Ascending aorta (tissue), 2 donors: ENCODE results near the gene SDC4. TPM values are rescaled to one million over a fixed set of nuclear protein-coding genes. Genes with fewer than 3 reads are reported as not detected.
A peak's percentile ranks its signal among the peaks of the same experiment; 100 is the strongest.

ENCODE experiments used
- DNase-seq, 2 donors: peaks; one replicate each; pipeline ENCODE4 v3.0.0-alpha.2; 2019; ENCODE audit warnings: low spot score in 2 of 2
- H3K27ac ChIP-seq, 2 donors: fragments of 200-600 bp; sonication (generic); one replicate each; pipeline ENCODE4 v1.5.1; 2016 to 2017; ENCODE audit warnings: mild to moderate bottlenecking in 1 of 2
- H3K27me3 ChIP-seq: fragments of 200-600 bp; sonication (generic); one replicate; pipeline ENCODE4 v1.5.1; 2017
- H3K36me3 ChIP-seq, 2 donors: fragments of 200-600 bp; sonication (generic); one replicate each; pipeline ENCODE4 v1.5.1; 2016
- H3K4me1 ChIP-seq, 2 donors: fragments of 200-600 bp; sonication (generic); one replicate each; pipeline ENCODE4 v1.5.1; 2016 to 2017; ENCODE audit warnings: mild to moderate bottlenecking in 1 of 2
- H3K4me3 ChIP-seq, 2 donors: fragments of 200-600 bp; sonication (generic); one replicate each; pipeline ENCODE4 v1.5.1; 2016 to 2017; ENCODE audit warnings: mild to moderate bottlenecking in 1 of 2
- H3K9me3 ChIP-seq, 2 donors: fragments of 200-600 bp; sonication (generic); one replicate each; pipeline ENCODE4 v1.5.1; 2016
- intact Hi-C: fragments of 100-400 bp; cut with DNase I; formaldehyde crosslinking; loops from one replicate; pipeline ENCODE4 v1.15.1; 2023
- total RNA-seq: library from RNA; depleted of rRNA; stranded (reverse); fragments of >200 nt; gene quantifications from one replicate; pipeline ENCODE4 v1.1.0, GENCODE V29; 2016
- TF ChIP-seq, protein P1 (sequence below), 3 experiments: fragments of 200-600 bp in 2 of 3; fragments of 450-650 bp in 1 of 3; sonication (generic) in 2 of 3; IDR thresholded peaks; one replicate each; pipeline ENCODE4 v1.5.1; 2016 to 2019; ENCODE audit warnings: antibody characterized with exemption in 3 of 3, mild to moderate bottlenecking in 1 of 3, moderate library complexity in 1 of 3

Gene SDC4
- total RNA-seq, 1 donor from 2014 or later = 63.8 TPM

DNA sequence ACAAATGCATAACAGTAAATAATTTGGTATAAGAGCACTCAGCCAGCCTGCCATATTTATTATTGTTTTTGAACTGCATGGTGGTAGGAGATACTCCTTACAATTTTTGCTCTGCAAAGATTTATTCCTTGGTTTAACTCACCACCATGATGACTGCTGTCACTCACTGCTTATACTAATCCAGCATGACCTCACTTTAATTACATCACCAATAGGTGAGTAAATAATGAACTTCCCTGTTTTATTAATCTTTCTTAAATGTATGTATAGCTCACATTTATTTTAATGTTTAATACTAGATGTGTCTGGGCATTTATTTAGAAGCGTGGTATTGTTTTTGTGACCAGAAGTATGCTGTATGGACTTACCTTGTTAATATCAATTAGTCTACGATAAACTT, 42.7 kb upstream of the SDC4 start:
- Histone ChIP-seq H3K4me1 (no peaks in the 10 kb centered on the region), H3K4me3 (no peak overlapping the region), H3K27ac (no peak overlapping the region), H3K9me3 (no peaks in the 10 kb centered on the region), H3K36me3 (no peaks in the 10 kb centered on the region), H3K27me3 (no peaks in the 10 kb centered on the region)
- TF ChIP-seq, protein P1, sequence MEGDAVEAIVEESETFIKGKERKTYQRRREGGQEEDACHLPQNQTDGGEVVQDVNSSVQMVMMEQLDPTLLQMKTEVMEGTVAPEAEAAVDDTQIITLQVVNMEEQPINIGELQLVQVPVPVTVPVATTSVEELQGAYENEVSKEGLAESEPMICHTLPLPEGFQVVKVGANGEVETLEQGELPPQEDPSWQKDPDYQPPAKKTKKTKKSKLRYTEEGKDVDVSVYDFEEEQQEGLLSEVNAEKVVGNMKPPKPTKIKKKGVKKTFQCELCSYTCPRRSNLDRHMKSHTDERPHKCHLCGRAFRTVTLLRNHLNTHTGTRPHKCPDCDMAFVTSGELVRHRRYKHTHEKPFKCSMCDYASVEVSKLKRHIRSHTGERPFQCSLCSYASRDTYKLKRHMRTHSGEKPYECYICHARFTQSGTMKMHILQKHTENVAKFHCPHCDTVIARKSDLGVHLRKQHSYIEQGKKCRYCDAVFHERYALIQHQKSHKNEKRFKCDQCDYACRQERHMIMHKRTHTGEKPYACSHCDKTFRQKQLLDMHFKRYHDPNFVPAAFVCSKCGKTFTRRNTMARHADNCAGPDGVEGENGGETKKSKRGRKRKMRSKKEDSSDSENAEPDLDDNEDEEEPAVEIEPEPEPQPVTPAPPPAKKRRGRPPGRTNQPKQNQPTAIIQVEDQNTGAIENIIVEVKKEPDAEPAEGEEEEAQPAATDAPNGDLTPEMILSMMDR (IDR thresholded peaks at IDR 0.05) = no peak
- intact Hi-C loops = no loop called here
- no peak for DNase-seq

DNA sequence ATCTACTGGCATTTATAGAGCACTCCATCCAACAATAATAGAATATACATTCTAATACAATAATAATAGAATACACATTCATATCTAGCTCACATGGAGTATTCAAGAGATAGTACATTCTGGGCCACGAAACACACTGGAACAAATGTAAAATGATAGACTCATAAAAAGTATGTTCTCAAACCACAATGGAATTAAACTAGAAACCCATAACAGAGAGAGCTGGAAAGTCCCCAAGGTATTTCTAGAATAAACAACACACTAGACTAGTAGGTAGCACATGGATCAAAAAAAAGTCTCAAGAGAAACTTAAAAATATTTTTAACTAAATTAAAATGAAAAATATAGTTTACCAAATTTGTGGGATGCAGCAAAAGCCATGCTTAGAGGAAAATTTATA, 39.0 kb upstream of the SDC4 start:
- Histone ChIP-seq H3K36me3 (no peaks in the 10 kb centered on the region), H3K4me1 (no peaks in the 10 kb centered on the region), H3K27ac (no peak overlapping the region), H3K9me3 (no peaks in the 10 kb centered on the region), H3K27me3 (no peaks in the 10 kb centered on the region), H3K4me3 (no peak overlapping the region)
- TF ChIP-seq, protein P1 (IDR thresholded peaks at IDR 0.05) = no peak
- no peak for DNase-seq
- intact Hi-C loops = no loop called here

DNA sequence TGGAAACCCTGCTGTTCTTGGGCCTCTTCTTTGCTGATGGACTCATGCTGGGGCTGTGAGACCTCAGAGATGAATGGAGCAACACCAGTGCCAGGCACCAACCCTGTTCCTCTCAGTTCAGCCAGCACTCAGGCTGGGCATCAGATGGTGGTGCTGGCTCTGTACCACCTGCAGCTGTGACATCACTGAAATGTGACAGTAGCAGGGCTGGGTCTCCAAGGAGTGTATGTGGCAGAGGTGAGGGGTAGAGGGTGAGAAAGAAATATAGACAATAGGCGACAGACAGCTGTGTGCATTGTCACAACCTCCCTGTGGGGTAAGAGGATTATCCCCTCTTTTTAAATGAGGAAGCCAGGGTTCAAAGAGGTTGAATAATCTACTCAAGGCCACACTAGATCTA, 30.0 kb upstream of the SDC4 start, which contains the start of gene TP53TG5:
Gene TP53TG5, minus strand, starts transcription at position 135 of the 400 bp plus-strand sequence. Its CDS starts 89 bp downstream, at position 46.
- peaks cover 0 to 7% of the 10 kb centered on the region in 2 donors for H3K4me1 ChIP-seq
- H3K4me3 ChIP-seq = no peak within 1 kb of the TSS
- intact Hi-C loops = no loop called here
- no peak within 1 kb of the TSS for H3K27ac ChIP-seq
- TF ChIP-seq, protein P1 (IDR thresholded peaks at IDR 0.05) = no peak
- no peak for DNase-seq
- no peaks in the 10 kb centered on the region for H3K36me3 ChIP-seq
- H3K9me3 ChIP-seq = no peaks in the 10 kb centered on the region
- H3K27me3 ChIP-seq = no peaks in the 10 kb centered on the region

DNA sequence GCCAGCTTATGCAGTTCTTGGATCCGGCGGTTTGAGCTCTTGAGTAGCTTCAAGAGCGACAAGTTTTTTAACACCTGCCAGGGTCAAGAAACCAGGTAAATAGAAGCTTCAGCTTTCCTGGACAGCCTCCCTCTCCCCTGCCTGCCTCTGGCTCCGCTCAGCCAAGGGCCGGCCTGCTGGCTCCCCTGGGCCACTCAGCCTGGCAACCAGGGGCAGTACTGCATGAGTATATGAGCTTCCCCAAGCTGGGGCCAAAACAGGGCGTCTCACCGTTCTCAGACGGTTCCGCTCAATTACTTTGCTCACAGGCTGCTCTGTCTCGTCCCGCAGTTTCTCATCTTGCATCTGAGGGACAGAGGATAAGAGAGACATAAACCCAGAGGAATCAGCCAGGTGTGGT, 29.0 kb upstream of the SDC4 start:
- no peak overlapping the region for H3K4me3 ChIP-seq
- H3K4me1 ChIP-seq = peaks cover 0 to 11% of the 10 kb centered on the region in 2 donors
- TF ChIP-seq, protein P1 (IDR thresholded peaks at IDR 0.05) = no peak
- no peak overlapping the region for H3K27ac ChIP-seq
- no peaks in the 10 kb centered on the region for H3K9me3 ChIP-seq
- no peaks in the 10 kb centered on the region for H3K36me3 ChIP-seq
- intact Hi-C loops = no loop called here
- DNase-seq = no peak
- no peaks in the 10 kb centered on the region for H3K27me3 ChIP-seq

DNA sequence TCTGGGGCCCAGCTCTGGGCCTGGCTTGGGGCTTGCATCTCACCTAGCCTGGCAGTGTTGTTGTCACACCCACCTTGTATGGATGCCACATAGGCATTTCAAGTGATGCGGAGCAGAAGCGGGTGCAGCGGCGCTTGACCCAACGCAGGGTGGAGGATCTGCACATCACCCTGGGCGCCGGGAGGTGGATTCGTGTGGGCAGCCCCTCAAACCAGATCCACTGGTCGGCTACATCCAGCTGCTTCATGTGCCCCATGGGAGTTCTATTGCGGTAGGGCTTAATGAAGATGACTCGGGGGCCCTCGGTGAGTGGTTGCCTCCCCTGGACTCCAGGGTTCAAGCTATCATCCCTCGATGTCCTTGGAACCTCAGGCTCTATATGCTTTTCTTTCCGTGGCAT, 26.7 kb upstream of the SDC4 start:
- Histone ChIP-seq H3K27me3 (no peaks in the 10 kb centered on the region), H3K27ac (peak overlapping the region; percentile 84 to 92)
- intact Hi-C loops = loop anchor here (1.0 to 5.0 kb wide), 4 partner anchors 31 to 402 kb away; no protein-coding TSS in a partner anchor

More for the DNA sequence above, 26.7 kb upstream of the SDC4 start:
- H3K36me3 ChIP-seq = no peaks in the 10 kb centered on the region
- H3K4me3 ChIP-seq = no peak overlapping the region
- H3K4me1 ChIP-seq = peaks cover 0 to 11% of the 10 kb centered on the region in 2 donors
- no peaks in the 10 kb centered on the region for H3K9me3 ChIP-seq
- TF ChIP-seq, protein P1 (IDR thresholded peaks at IDR 0.05) = no peak
- no peak for DNase-seq
